GM12878 (cell line): ENCODE results near the gene POLR3F. TPM values are rescaled to one million over a fixed set of nuclear protein-coding genes. Genes with fewer than 3 reads are reported as not detected.

Experiments used
- CHD2 ChIP-seq: IDR thresholded peaks from 2 replicates; pipeline ENCODE4 v1.6.1; 2011; ENCODE audit warnings: low read depth, low read length, improper control_type of control experiment, borderline replicate concordance
- EED ChIP-seq: sonication (generic); IDR thresholded peaks from 2 replicates; pipeline ENCODE4 v1.6.1; 2016; ENCODE audit warnings: antibody characterized with exemption, low read depth
- EP300 ChIP-seq, 2 experiments: fragments of 150-350 bp in 1 of 2; IDR thresholded peaks; 2 replicates each; pipeline ENCODE4 v1.6.1; 2011 to 2012; ENCODE audit warnings: low read depth in 2 of 2, low read length in 2 of 2, borderline replicate concordance in 1 of 2, improper control_type of control experiment in 1 of 2, inconsistent platforms in 1 of 2; ENCODE audit not compliant: control insufficient read depth in 1 of 2
- EZH2 ChIP-seq: IDR thresholded peaks from 2 replicates; pipeline ENCODE4 v1.6.1; 2012; ENCODE audit warnings: low read depth, mild to moderate bottlenecking, control low read depth, inconsistent platforms, low read length, borderline replicate concordance; ENCODE audit not compliant: control insufficient read depth
- FOXM1 ChIP-seq: IDR thresholded peaks from 2 replicates; pipeline ENCODE4 v1.6.1; 2012; ENCODE audit warnings: low read depth, mild to moderate bottlenecking, inconsistent platforms, low read length, moderate library complexity
- GATAD2B ChIP-seq: fragments of 450-650 bp; conservative IDR thresholded peaks from 2 replicates; pipeline ENCODE4 v1.6.1; 2017; ENCODE audit warnings: low read depth, mild to moderate bottlenecking, moderate library complexity
- MEF2B ChIP-seq: fragments of 450-650 bp; IDR thresholded peaks from 2 replicates; pipeline ENCODE4 v1.6.1; 2018; ENCODE audit warnings: mild to moderate bottlenecking, moderate library complexity; ENCODE audit not compliant: partially characterized antibody, poor library complexity, severe bottlenecking
- MXI1 ChIP-seq: fragments of 150-350 bp; IDR thresholded peaks from 2 replicates; pipeline ENCODE4 v1.6.1; 2011; ENCODE audit warnings: low read depth, mild to moderate bottlenecking, inconsistent platforms, low read length, improper control_type of control experiment
- POU2F2 ChIP-seq: IDR thresholded peaks from 3 replicates; pipeline ENCODE4 v1.6.1; 2011; ENCODE audit warnings: low read depth, mild to moderate bottlenecking, low read length, borderline replicate concordance
- SIX5 ChIP-seq: IDR thresholded peaks from 2 replicates; pipeline ENCODE4 v1.6.1; 2011; ENCODE audit warnings: mild to moderate bottlenecking, low read depth, low read length, moderate library complexity; ENCODE audit not compliant: severe bottlenecking
- SKIL ChIP-seq: fragments of 450-650 bp; IDR thresholded peaks from 2 replicates; pipeline ENCODE4 v1.6.1; 2017; ENCODE audit warnings: mild to moderate bottlenecking, low read depth, inconsistent platforms; ENCODE audit not compliant: poor library complexity, severe bottlenecking
- SP1 ChIP-seq: IDR thresholded peaks from one replicate; pipeline ENCODE4 v1.6.1; 2011; ENCODE audit warnings: low read depth, low read length
- SUZ12 ChIP-seq: fragments of 200-600 bp; sonication (generic); IDR thresholded peaks from one replicate; pipeline ENCODE4 v1.6.1; 2018; ENCODE audit warnings: antibody characterized with exemption, mild to moderate bottlenecking; ENCODE audit not compliant: unreplicated experiment
- TAF1 ChIP-seq: IDR thresholded peaks from 2 replicates; pipeline ENCODE4 v1.6.1; 2011; ENCODE audit warnings: mild to moderate bottlenecking, low read depth, low read length, borderline replicate concordance
- TCF3 ChIP-seq: IDR thresholded peaks from 2 replicates; pipeline ENCODE4 v1.6.1; 2012; ENCODE audit warnings: low read depth, mild to moderate bottlenecking, low read length, borderline replicate concordance; ENCODE audit not compliant: insufficient read depth
- ZNF217 ChIP-seq: fragments of 450-650 bp; IDR thresholded peaks from 2 replicates; pipeline ENCODE4 v1.6.1; 2017; ENCODE audit warnings: antibody characterized with exemption, mild to moderate bottlenecking
- ZNF592 ChIP-seq: fragments of 450-650 bp; IDR thresholded peaks from 2 replicates; pipeline ENCODE4 v1.6.1; 2017; ENCODE audit warnings: mild to moderate bottlenecking, moderate library complexity
- polyA plus RNA-seq, 11 experiments: library from polyadenylated mRNA; depleted of rRNA in 4 of 11; unstranded in 6 of 11; stranded (reverse) in 5 of 11; fragments of >200 nt; fragmentation: Nextera tagmentation in 4 of 11; fragmentation: Illumina TruSeq in 1 of 11; extraction: Ambion mirVana in 4 of 11; extraction: Trizol in 1 of 11; gene quantifications; 1 replicate in 1 of 11; 2 replicates in 10 of 11; pipeline versions ENCODE4 v1.2.1 to v1.2.3, GENCODE V29; 2011 to 2016; ENCODE audit warnings: inconsistent platforms in 2 of 11, missing spikeins in 2 of 11, low read depth in 1 of 11
- total RNA-seq, 4 experiments: library from RNA; depleted of rRNA in 3 of 4; stranded (reverse); fragments of >200 nt in 3 of 4; fragmentation: Illumina TruSeq in 1 of 4; extraction: Trizol in 1 of 4; gene quantifications; 2 replicates each; pipeline versions ENCODE4 v1.2.1 to v1.2.3, GENCODE V29; 2013 to 2021
- TF ChIP-seq, protein P1 (sequence below): fragments of 150-350 bp; IDR thresholded peaks from 2 replicates; pipeline ENCODE4 v1.6.1; 2016; ENCODE audit warnings: low read depth, low read length

Gene POLR3F
- total and polyA plus RNA-seq, 10 of the 15 experiments (the other 5 are each of a cell fraction or from before 2014, with no cell fraction given) = 8.7 to 18.1 (median 12.6) TPM

- TF ChIP-seq SKIL (peak; percentile 75), MXI1 (peak; percentile 67), FOXM1 (no peak), SP1 (peak; percentile 9), SIX5 (peak; percentile 64), SUZ12 (no peak), EZH2 (no peak), POU2F2 (no peak), ZNF217 (no peak), TCF3 (no peak), EP300 (IDR thresholded peaks at IDR 0.05; ENCODE audit: borderline replicate concordance in 1 of 2, control insufficient read depth in 1 of 2, low read depth in 2 of 2, low read length in 2 of 2) (no peak), TAF1 (0 out of 2 replicates have a peak, but pooled peaks have one; percentile 51), ZNF592 (0 out of 2 replicates have a peak, but pooled peaks have one; percentile 28), MEF2B (no peak), EED (peak; percentile 93), GATAD2B (peak; percentile 43; the same call in 1 of the 2 replicates), CHD2 (peak; percentile 50; the same call in 1 of the 2 replicates)
- TF ChIP-seq, protein P1, sequence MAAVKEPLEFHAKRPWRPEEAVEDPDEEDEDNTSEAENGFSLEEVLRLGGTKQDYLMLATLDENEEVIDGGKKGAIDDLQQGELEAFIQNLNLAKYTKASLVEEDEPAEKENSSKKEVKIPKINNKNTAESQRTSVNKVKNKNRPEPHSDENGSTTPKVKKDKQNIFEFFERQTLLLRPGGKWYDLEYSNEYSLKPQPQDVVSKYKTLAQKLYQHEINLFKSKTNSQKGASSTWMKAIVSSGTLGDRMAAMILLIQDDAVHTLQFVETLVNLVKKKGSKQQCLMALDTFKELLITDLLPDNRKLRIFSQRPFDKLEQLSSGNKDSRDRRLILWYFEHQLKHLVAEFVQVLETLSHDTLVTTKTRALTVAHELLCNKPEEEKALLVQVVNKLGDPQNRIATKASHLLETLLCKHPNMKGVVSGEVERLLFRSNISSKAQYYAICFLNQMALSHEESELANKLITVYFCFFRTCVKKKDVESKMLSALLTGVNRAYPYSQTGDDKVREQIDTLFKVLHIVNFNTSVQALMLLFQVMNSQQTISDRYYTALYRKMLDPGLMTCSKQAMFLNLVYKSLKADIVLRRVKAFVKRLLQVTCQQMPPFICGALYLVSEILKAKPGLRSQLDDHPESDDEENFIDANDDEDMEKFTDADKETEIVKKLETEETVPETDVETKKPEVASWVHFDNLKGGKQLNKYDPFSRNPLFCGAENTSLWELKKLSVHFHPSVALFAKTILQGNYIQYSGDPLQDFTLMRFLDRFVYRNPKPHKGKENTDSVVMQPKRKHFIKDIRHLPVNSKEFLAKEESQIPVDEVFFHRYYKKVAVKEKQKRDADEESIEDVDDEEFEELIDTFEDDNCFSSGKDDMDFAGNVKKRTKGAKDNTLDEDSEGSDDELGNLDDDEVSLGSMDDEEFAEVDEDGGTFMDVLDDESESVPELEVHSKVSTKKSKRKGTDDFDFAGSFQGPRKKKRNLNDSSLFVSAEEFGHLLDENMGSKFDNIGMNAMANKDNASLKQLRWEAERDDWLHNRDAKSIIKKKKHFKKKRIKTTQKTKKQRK = peak; percentile 54
Measured at GRCh38 chr20:18466894-18467730, at the start of gene POLR3F, which contains the start of gene DZANK1 (continued).
